Large intestine (tissue), 3 donors: ENCODE data around the gene SHLD1. TPM values are rescaled to one million over a fixed set of nuclear protein-coding genes. Genes with fewer than 3 reads are reported as not detected.
A peak's percentile ranks its signal among the peaks of the same experiment; 100 is the strongest.
"Not testable (repeated sequence)": the region's sequence is repeated elsewhere in the genome, so short reads cannot be mapped to it uniquely, and the experiment has no call there.

Experiments
- DNase-seq, 2 donors: peaks; one replicate each; pipeline versions ENCODE4 v3.0.0 to v3.0.0-alpha.2; 2013
- H3K27ac ChIP-seq: one replicate; pipeline ENCODE4 v1.5.1; 2013; ENCODE audit warnings: low read length
- H3K27me3 ChIP-seq: 2 replicates; pipeline ENCODE4 v1.6.1; 2013; ENCODE audit warnings: low read length; ENCODE audit not compliant: control insufficient read depth, insufficient read depth
- H3K36me3 ChIP-seq: 2 replicates; pipeline ENCODE4 v1.6.1; 2013; ENCODE audit warnings: low read length; ENCODE audit not compliant: control insufficient read depth, insufficient read depth
- H3K4me1 ChIP-seq: one replicate; pipeline ENCODE4 v1.6.1; 2013; ENCODE audit warnings: low read length; ENCODE audit not compliant: control insufficient read depth, insufficient read depth
- H3K4me3 ChIP-seq: one replicate; pipeline ENCODE4 v1.5.1; 2013; ENCODE audit warnings: low read length
- H3K9me3 ChIP-seq: one replicate; pipeline ENCODE4 v1.6.1; 2013; ENCODE audit warnings: mild to moderate bottlenecking, low read depth, low read length, moderate library complexity; ENCODE audit not compliant: control insufficient read depth
- WGBS: methylation state at CpG from one replicate; pipeline ENCODE4 v1.1.5; 2013; ENCODE audit warnings: low lambda C conversion rate; ENCODE audit not compliant: insufficient coverage; 5-methylcytosine and 5-hydroxymethylcytosine counted together
- polyA plus RNA-seq: library from polyadenylated mRNA; unstranded; fragments of 120-200 nt; gene quantifications from one replicate; pipeline ENCODE4 v1.2.1, GENCODE V29; 2013

SHLD1 gene
- polyA plus RNA-seq, 1 donor: 14.6 TPM

DNA sequence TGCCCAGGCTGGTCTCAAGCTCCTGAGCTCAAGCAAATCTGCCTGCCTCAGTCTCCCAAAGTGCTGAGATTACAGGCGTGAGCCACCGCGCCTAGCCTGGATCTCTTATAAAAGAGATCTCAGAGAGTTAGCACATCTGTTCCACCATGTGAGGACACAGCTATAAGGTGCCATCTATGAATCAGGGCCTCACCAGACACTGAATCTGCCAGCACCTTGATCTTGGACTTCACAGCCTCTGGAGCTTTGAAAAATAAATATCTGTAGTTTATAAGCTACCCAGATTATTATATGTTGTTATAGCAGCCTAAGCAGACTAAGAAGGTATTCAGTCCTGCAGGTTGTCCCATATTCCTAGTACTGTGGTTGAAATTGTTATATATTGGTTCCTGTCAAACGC, 33.2 kb upstream of the SHLD1 start:
- no peaks in the 10 kb centered on the region for H3K9me3 ChIP-seq
- no peaks in the 10 kb centered on the region for H3K36me3 ChIP-seq
- H3K27me3 ChIP-seq: no peaks in the 10 kb centered on the region
- no peak for DNase-seq
- H3K4me3 ChIP-seq: no peak overlapping the region
- no peak overlapping the region for H3K27ac ChIP-seq
- H3K4me1 ChIP-seq: no peaks in the 10 kb centered on the region
- no CpG with 5 or more reads among the region's 4 CpGs for WGBS

DNA sequence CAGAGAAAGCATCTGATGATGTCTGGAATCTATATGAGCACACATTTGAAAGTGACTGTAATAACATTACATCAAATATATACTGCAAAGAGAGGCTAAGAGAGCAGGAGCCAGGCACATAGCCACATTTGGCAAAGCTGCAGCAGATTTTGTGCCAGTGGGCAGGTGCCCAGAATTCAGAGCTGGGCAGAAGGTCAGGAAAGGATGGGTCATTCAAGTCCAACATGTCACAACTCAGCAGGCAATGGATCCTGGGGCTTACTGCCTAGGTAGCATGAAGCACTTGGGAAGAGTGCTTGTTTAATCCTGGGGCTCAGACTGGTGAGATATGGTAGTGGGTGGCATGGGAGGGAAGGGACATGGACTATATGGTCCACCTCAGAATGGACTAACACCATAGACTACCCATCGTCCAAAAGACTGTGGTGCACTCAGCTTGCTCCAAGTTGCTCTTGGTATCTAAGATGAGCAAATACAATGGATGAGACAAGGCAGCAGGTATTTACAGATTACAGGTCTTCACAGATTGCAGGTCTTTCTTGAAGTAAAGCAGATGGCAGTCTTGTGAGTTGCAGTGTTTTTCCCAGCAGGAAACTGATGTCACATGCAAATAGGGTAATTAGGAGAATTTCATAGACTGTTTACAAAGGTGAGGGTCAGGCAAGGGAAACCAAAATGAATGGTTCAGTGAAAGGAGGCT, 31.2 kb upstream of the SHLD1 start:
- no peak overlapping the region for H3K27ac ChIP-seq
- H3K4me1 ChIP-seq: no peaks in the 10 kb centered on the region
- 100% methylated on average over 1 of the region's 1 CpG for WGBS

DNA sequence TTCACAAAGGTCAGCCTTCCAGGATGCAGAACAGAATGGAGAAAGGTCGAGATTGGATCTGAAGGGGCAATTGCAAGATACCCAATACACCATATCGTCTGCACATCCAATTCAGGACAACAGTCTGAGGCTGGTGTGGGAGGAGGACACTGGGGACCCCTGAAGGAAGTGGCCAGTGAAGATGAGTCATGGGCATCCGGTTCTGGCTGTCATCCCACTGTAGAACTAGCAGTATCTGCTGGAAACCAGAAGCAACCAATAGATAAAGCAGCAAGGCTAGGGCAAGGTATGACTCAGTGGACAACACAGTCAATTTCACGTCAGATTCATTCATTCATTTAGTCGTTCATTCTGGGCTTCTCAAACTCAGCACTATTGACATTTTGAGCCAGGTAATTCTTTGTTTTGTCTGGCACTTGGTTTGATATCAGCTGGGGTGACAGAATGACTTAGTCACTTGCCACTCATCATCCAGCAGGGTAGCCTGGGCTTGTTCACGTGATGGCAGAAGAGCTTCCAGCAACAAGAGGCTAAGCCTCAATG, 30.3 kb upstream of the SHLD1 start:
- no peak for DNase-seq
- no peaks in the 10 kb centered on the region for H3K9me3 ChIP-seq
- no peak overlapping the region for H3K27ac ChIP-seq
- 80% methylated on average over 3 of the region's 6 CpGs for WGBS
- H3K27me3 ChIP-seq: no peaks in the 10 kb centered on the region
- no peak overlapping the region for H3K4me3 ChIP-seq
- no peaks in the 10 kb centered on the region for H3K36me3 ChIP-seq
- no peaks in the 10 kb centered on the region for H3K4me1 ChIP-seq

More for the DNA sequence above, 31.2 kb upstream of the SHLD1 start:
- H3K27me3 ChIP-seq: no peaks in the 10 kb centered on the region
- H3K36me3 ChIP-seq: no peaks in the 10 kb centered on the region
- H3K4me3 ChIP-seq: no peak overlapping the region
- DNase-seq: no peak
- no peaks in the 10 kb centered on the region for H3K9me3 ChIP-seq

DNA sequence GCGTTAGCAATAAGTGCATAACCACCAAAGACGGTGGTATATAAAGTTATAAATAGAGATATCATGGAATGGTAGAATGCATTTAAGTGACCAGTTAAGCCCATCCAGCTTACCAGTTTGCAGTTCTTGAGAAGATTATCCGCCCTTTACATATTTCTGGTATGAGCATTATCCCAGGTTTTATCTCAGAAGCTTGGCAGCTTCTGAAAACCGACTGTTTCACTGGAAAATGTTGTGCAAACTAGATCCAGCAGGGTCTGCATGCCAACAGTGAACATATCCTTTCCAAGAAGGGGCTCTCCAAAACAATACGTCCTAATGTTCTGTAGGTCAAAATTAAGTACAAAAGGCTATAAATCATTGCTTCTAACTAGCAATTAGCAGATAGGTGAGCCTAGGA, 29.5 kb upstream of the SHLD1 start:
- H3K4me3 ChIP-seq: no peak overlapping the region
- no peak for DNase-seq
- no peaks in the 10 kb centered on the region for H3K4me1 ChIP-seq
- 100% methylated on average over 1 of the region's 5 CpGs for WGBS
- H3K9me3 ChIP-seq: no peaks in the 10 kb centered on the region
- H3K36me3 ChIP-seq: no peaks in the 10 kb centered on the region
- no peak overlapping the region for H3K27ac ChIP-seq
- no peaks in the 10 kb centered on the region for H3K27me3 ChIP-seq

DNA sequence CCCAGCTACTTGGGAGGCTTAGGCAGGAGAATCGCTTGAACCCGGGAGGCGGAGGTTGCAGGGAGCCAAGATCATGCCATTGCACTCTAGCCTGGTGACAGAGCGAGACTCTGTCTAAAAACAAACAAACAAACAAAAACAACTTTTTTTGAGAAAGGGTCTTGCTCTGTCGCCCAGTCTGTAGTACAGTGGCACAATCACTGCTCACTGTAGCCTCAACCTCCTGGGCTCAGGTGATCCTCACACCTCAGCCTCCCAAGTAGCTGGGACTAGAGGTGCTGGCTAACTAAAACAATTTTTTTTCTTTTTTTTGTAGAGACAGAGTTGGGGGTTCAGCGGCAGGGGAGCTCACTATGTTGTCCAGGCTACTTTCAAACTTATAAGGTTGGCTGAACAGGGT, 28.8 kb upstream of the SHLD1 start:
- not testable (repeated sequence) for H3K27me3 ChIP-seq, DNase-seq, H3K9me3 ChIP-seq, H3K4me3 ChIP-seq, H3K27ac ChIP-seq, H3K36me3 ChIP-seq, H3K4me1 ChIP-seq
- WGBS: no CpG with 5 or more reads among the region's 6 CpGs

DNA sequence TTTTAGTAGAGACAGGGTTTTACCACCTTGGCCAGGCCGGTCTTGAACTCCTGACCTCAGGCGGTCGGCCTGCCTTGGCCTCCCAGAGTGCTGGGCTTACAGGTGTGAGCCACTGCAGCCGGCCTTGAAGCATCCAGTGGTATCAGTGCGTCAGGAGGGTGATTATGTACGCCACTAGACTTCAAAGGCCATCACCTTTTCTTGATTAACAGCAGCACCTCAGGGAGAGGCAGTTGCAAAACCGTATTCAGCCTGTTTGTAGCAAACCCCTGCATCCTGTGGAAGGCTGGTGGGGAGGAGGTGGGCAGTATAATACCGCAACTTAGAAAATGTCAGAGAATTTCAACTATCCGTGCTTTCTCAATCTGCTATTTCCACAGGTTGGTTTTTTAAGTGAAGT, 27.3 kb upstream of the SHLD1 start:
- peak in 1 of 2 donors; percentile 37 for DNase-seq
- Histone ChIP-seq H3K27ac (no peak overlapping the region), H3K4me3 (no peak overlapping the region), H3K36me3 (no peaks in the 10 kb centered on the region), H3K9me3 (no peaks in the 10 kb centered on the region), H3K27me3 (no peaks in the 10 kb centered on the region), H3K4me1 (no peaks in the 10 kb centered on the region)
- no CpG with 5 or more reads among the region's 9 CpGs for WGBS

DNA sequence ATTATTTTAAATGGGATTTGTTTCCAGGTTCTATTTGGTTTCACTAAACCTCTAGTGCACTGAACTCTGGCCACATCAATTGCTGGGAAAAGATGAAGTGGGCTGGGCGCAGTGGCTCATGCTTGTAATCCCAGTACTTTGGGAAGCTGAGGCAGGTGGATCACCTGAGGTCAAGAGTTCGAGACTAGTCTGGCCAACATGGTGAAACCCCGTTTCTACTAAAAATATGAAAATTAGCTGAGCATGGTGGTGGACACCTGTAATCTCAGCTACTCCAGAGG, 25.1 kb upstream of the SHLD1 start:
- 60% methylated on average over 1 of the region's 3 CpGs for WGBS
- not testable (repeated sequence) for H3K4me1 ChIP-seq, H3K27ac ChIP-seq, H3K36me3 ChIP-seq, H3K27me3 ChIP-seq, H3K9me3 ChIP-seq, DNase-seq, H3K4me3 ChIP-seq

DNA sequence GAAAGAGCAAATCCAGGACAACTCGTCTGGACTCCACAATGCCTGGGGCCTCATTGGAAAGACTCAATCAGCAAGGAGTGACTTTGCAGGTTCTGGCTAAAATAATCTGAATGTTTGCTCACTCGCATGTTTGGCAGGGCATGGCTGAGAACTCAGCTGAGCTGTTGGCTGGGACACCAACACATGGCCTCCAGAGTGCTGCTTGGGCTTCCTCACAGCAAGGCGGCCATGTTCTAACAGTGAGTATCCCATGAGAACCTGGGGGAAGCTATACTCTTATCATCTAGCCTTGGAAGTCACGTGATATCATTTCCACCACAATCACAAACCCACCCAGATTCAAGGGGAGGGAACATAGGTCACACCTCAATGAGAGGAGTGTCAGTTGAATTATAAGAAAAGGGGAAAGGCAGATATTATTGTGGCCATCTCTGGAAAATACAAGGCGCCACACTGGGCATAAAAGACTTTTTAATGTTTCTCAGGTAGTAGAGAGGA, 23.1 kb upstream of the SHLD1 start:
- H3K4me1 ChIP-seq: no peaks in the 10 kb centered on the region
- no peaks in the 10 kb centered on the region for H3K9me3 ChIP-seq
- no peak overlapping the region for H3K27ac ChIP-seq
- no peak overlapping the region for H3K4me3 ChIP-seq
- H3K27me3 ChIP-seq: no peaks in the 10 kb centered on the region
- no peak for DNase-seq
- 100% methylated on average over 1 of the region's 5 CpGs for WGBS
- no peaks in the 10 kb centered on the region for H3K36me3 ChIP-seq

DNA sequence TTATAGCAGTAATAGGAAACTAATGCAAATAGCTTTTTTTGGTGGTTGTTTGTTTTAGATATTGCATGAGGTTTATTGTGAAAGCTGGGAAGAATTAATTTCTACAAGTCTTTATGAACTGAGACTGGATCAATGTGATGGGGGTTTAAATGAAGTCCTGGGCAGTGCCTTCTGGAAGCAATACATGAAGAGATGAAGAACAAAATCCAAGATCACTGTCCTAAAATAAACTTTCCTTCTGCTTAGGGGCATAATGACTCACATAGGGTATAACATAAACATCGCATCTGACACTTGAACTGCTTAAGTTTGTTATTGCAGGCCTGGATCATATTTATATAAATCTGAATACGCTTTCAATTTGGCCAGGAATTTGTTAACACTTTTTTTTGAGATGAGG, 20.9 kb upstream of the SHLD1 start:
- Histone ChIP-seq H3K4me3 (no peak overlapping the region), H3K27me3 (no peaks in the 10 kb centered on the region), H3K27ac (no peak overlapping the region), H3K36me3 (no peaks in the 10 kb centered on the region), H3K9me3 (no peaks in the 10 kb centered on the region), H3K4me1 (no peaks in the 10 kb centered on the region)
- WGBS: no CpG with 5 or more reads among the region's 2 CpGs
- no peak for DNase-seq

DNA sequence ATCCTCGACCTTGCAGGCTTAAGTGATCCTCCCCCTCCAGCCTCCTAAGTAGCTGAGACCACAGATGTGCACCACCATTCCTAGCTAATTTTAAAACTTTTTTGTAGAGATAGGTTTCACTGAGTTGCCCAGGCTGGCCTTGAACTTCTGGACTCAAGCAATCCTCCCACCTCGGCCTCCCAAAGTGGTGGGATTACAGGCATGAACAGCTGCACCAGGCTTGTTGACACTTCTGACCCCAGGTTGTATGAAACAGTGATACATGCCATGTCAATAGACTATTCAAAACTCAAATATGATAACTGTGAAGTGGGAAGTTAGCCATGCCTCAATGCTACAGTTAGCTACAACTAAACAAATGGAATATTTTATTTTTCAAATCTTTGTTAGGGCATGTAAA, 20.1 kb upstream of the SHLD1 start:
- Histone ChIP-seq H3K27ac (no peak overlapping the region), H3K4me1 (no peaks in the 10 kb centered on the region), H3K27me3 (no peaks in the 10 kb centered on the region), H3K36me3 (no peaks in the 10 kb centered on the region), H3K9me3 (no peaks in the 10 kb centered on the region), H3K4me3 (no peak overlapping the region)
- WGBS: 40% methylated on average over 1 of the region's 2 CpGs
- no peak for DNase-seq

DNA sequence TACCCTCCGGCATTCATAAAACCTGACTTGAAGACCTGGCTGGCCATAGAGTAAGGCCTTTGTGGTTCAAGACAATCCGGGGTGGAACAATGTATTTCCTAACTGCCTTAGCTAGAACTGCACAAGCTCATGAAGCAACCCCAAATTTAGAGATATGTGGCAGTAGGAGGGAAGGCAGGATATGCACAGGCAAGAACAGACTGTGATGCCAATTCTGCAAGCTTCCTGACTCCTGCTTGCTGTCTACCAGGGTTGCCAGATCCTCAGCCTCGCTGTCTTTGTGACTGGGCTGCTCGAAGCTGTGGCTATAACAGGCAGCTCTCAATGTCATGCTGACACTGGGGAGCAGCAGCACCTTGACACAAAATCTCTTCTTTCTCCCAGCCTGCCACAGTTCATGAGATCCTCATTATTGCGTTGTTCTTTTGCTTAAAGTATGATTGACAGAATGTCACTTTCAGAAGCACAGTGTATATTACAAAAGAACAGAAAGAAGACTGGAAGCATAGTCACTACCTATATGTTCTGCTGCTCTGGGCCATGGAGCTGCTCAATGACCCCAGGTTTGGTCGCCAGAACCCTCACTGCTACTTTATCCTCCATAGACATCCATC, 18.3 kb upstream of the SHLD1 start:
- Histone ChIP-seq H3K9me3 (no peaks in the 10 kb centered on the region), H3K4me1 (peaks cover 3% of the 10 kb centered on the region), H3K27me3 (no peaks in the 10 kb centered on the region), H3K4me3 (no peak overlapping the region), H3K27ac (no peak overlapping the region), H3K36me3 (no peaks in the 10 kb centered on the region)
- WGBS: no CpG with 5 or more reads among the region's 6 CpGs
- DNase-seq: no peak
